ENCODE data around the gene PARD3. TPM values are rescaled to one million over a fixed set of nuclear protein-coding genes. Genes with fewer than 3 reads are reported as not detected.

PARD3 gene
- total RNA-seq, 4 donors from 2014 or later: 39.2 to 124 (median 48.0) TPM

DNA sequence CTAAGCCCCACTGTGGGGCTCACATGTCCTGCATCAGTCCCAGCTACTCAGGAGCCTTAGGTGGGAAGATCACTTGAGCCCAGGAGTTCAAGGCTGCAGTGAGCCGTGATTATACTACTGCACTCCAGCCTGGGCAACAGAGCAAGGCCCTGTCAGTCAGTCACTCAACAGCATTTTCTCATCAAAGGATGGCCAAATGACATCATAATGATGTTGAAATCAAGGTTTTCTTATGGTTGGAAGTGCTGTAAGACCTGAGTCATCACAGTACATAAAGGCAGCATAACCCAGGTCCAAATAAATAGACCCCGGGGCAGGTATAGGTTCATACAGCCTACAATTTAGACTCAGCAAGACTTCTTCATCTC lies 341.1 kb downstream of the PARD3 start:
- Histone ChIP-seq H3K4me3 (no peak overlapping the region), H3K27me3 (no peaks in the 10 kb centered on the region), H3K36me3 (peaks cover 0 to 4% (median 0%) of the 10 kb centered on the region in 3 donors), H3K4me1 (peaks cover 0 to 8% (median 0%) of the 10 kb centered on the region in 4 donors), H3K9me3 (no peaks in the 10 kb centered on the region), H3K27ac (no peak overlapping the region)
- DNase-seq: no peak
- TF ChIP-seq, protein P1, sequence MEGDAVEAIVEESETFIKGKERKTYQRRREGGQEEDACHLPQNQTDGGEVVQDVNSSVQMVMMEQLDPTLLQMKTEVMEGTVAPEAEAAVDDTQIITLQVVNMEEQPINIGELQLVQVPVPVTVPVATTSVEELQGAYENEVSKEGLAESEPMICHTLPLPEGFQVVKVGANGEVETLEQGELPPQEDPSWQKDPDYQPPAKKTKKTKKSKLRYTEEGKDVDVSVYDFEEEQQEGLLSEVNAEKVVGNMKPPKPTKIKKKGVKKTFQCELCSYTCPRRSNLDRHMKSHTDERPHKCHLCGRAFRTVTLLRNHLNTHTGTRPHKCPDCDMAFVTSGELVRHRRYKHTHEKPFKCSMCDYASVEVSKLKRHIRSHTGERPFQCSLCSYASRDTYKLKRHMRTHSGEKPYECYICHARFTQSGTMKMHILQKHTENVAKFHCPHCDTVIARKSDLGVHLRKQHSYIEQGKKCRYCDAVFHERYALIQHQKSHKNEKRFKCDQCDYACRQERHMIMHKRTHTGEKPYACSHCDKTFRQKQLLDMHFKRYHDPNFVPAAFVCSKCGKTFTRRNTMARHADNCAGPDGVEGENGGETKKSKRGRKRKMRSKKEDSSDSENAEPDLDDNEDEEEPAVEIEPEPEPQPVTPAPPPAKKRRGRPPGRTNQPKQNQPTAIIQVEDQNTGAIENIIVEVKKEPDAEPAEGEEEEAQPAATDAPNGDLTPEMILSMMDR (IDR thresholded peaks at IDR 0.05): no peak
- no peak for TF ChIP-seq POLR2A (IDR thresholded peaks at IDR 0.05)

DNA sequence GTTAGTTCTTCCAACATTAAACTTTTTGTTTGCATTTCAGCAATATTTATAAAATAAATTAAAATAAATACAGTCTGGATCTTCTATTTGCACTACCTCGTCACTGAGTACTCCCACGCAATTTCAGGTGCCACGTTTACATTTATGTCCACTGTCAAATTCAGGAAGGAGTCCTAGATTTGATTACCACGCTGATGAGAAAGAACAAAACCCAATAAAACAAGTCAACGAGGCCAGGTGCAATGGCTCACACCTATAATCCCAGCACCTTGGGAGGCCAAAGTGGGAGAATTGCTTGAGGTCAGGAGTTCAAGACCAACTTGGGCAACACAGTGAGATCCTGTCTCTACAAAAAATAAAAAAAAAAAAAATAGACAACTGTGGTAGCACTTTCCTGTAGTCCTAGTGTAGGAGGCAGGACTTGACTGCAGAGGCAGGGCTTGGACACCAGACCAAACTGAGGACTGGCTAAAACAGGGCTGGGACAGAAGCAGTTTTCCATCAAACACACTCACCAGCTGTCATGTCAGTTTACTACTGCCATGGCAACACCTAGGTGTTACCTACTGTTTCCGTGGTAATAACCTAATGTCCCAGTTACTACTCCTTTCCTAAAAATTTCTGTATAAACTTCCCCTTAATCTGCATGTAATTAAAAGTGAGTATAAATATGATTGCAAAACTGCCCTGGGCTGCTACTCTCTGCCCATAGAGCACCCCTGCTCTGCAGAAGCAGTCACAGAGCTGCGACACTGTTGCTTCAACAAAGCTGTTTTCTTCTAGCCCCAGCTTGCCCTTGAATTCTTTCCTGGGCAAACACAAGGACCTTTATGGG lies 341.7 kb downstream of the PARD3 start:
- no peaks in the 10 kb centered on the region for H3K27me3 ChIP-seq
- TF ChIP-seq POLR2A (IDR thresholded peaks at IDR 0.05): no peak
- TF ChIP-seq, protein P1 (IDR thresholded peaks at IDR 0.05): no peak
- peaks cover 0 to 8% (median 0%) of the 10 kb centered on the region in 4 donors for H3K4me1 ChIP-seq
- peaks cover 0 to 6% (median 0%) of the 10 kb centered on the region in 3 donors for H3K36me3 ChIP-seq
- H3K9me3 ChIP-seq: no peaks in the 10 kb centered on the region
- DNase-seq: no peak
- no peak overlapping the region for H3K4me3 ChIP-seq
- no peak overlapping the region for H3K27ac ChIP-seq

DNA sequence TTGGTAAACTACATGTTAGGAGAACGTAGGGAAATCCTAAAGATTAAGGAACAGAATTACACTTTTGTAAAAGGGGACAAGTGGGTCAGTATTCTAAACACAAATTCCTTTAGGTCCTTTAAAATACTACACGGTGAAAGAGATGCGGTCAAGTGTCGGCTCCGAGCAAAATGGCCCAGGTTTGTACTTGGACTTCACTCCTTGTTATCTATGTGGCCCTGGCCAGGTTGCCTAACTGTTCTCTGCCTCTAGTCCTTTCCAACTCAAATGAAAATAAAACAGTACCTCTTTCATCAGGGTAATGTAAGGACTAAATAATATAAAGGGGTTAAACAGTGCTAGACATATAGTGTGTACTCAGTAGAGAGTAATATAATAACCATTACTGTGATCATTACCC lies 344.8 kb downstream of the PARD3 start:
- peaks cover 0 to 6% (median 0%) of the 10 kb centered on the region in 3 donors for H3K36me3 ChIP-seq
- H3K27me3 ChIP-seq: no peaks in the 10 kb centered on the region
- no peak for TF ChIP-seq POLR2A (IDR thresholded peaks at IDR 0.05)
- TF ChIP-seq, protein P1 (IDR thresholded peaks at IDR 0.05): no peak
- H3K27ac ChIP-seq: no peak overlapping the region
- no peaks in the 10 kb centered on the region for H3K9me3 ChIP-seq
- DNase-seq: no peak
- no peak overlapping the region for H3K4me3 ChIP-seq
- H3K4me1 ChIP-seq: no peaks in the 10 kb centered on the region

DNA sequence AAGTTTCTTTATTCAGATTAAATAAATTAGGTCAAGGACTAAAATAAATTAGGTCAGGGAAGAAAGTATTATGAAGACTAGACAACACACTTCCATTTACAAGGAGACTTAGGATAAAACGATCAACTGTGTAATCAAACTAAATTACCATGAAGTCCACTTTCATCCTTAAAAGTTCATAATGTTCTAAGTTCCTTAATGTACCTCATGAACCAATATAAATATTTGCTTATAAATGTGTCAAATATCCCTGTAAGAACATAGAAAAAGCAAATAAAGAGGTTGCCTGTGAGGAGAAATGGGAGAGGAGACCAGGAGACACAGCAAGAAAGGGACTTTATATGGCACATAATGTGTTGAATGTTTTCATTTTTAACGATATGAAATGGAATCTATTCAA lies 345.6 kb downstream of the PARD3 start:
- Histone ChIP-seq H3K27ac (no peak overlapping the region), H3K9me3 (no peaks in the 10 kb centered on the region), H3K4me1 (no peaks in the 10 kb centered on the region), H3K27me3 (no peaks in the 10 kb centered on the region), H3K4me3 (no peak overlapping the region), H3K36me3 (peaks cover 0 to 6% (median 0%) of the 10 kb centered on the region in 3 donors)
- no peak for TF ChIP-seq POLR2A (IDR thresholded peaks at IDR 0.05)
- TF ChIP-seq, protein P1 (IDR thresholded peaks at IDR 0.05): no peak
- DNase-seq: no peak

DNA sequence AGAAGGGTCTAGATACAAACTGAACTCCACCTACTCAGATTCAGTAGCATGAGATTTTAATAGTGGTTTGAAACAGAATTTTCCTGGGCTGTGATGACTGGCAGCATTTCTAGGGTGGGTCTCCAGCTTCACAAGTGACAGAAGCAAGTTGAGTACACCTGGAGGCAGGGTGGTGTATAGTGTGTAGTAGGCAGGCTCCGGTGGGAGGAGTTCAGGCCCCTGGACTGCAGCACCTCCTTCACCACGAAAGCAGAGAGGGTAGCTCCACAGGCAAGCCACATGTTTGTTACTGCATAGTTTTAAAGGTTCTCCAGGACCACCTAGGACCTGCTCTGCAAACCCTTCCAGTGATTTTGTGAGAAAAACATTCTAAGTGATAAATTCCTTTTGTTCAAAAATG lies 347.2 kb downstream of the PARD3 start:
- no peaks in the 10 kb centered on the region for H3K27me3 ChIP-seq
- H3K4me1 ChIP-seq: no peaks in the 10 kb centered on the region
- TF ChIP-seq, protein P1 (IDR thresholded peaks at IDR 0.05): no peak
- TF ChIP-seq POLR2A (IDR thresholded peaks at IDR 0.05): no peak
- no peak overlapping the region for H3K27ac ChIP-seq
- no peaks in the 10 kb centered on the region for H3K9me3 ChIP-seq
- H3K36me3 ChIP-seq: peaks cover 0 to 6% (median 0%) of the 10 kb centered on the region in 3 donors
- no peak overlapping the region for H3K4me3 ChIP-seq
- no peak for DNase-seq

Data from Peyer's patch (tissue), 4 donors.